GM12878 (cell line): ENCODE results near the gene INF2. TPM values are rescaled to one million over a fixed set of nuclear protein-coding genes. Genes with fewer than 3 reads are reported as not detected.

Experiments
- ATAC-seq: fragments of 200-7000 bp; cut with Tn5 transposase; 3 replicates; pipeline ENCODE4 v1.9.1; 2020; ENCODE audit warnings: mild to moderate bottlenecking, moderate library complexity
- BruUV-seq: library from RNA; stranded (reverse); fragments of 400-500 nt; replicated peaks from 2 replicates; lab custom pipeline; 2021; lab: Mats Ljungman, UMichigan
- CTCF ChIA-PET: fragments of 300-600 bp; sonication (Branson Sonifier 250); formaldehyde crosslinking; extraction: SDS; loops from one replicate; lab custom pipeline; 2021; ENCODE audit warnings: inconsistent platforms; lab: Yijun Ruan, JAX
- POLR2A ChIA-PET: fragments of 350-600 bp; formaldehyde crosslinking; extraction: SDS; loops from one replicate; lab custom pipeline; 2021; ENCODE audit warnings: inconsistent platforms; lab: Charles Lee
- RAD21 ChIA-PET: fragments of 300-600 bp; sonication (Branson Sonifier 250); formaldehyde crosslinking; loops from one replicate; lab custom pipeline; 2023; ENCODE audit warnings: antibody characterized with exemption; ENCODE audit not compliant: unreplicated experiment; lab: Charles Lee
- SMC1A ChIA-PET: fragments of 300-600 bp; sonication (Branson Sonifier 250); formaldehyde crosslinking; loops from one replicate; lab custom pipeline; 2023; ENCODE audit not compliant: unreplicated experiment, uncharacterized antibody; lab: Charles Lee
- DNase-seq: peaks from one replicate; pipeline ENCODE4 v3.0.0-alpha.2; 2011; ENCODE audit warnings: low read depth, low spot score
- FAIRE-seq: peaks from 3 replicates; lab custom pipeline; 2011; peaks lifted over from hg19 to GRCh38; lab: Jason Lieb, UNC
- H2AFZ ChIP-seq: 2 replicates; pipeline ENCODE4 v1.6.0; 2011; ENCODE audit warnings: low read depth, low read length, control low read depth; ENCODE audit not compliant: control insufficient read depth
- H3K27ac ChIP-seq: 2 replicates; pipeline ENCODE4 v1.5.1; 2011; ENCODE audit warnings: control low read depth; ENCODE audit not compliant: control insufficient read depth, insufficient read depth
- H3K27me3 ChIP-seq, 2 experiments: replicated peaks in 1 of 2; 2 replicates each; pipeline versions ENCODE4 v1.6.0 to v1.6.1; 2011; ENCODE audit warnings: low read length in 1 of 2; ENCODE audit not compliant: control insufficient read depth in 2 of 2, insufficient read depth in 2 of 2
- H3K36me3 ChIP-seq, 2 experiments: 2 replicates each; pipeline ENCODE4 v1.5.1; 2011; ENCODE audit warnings: low read length in 1 of 2; ENCODE audit not compliant: control insufficient read depth in 2 of 2, insufficient read depth in 2 of 2
- H3K4me1 ChIP-seq: 2 replicates; pipeline ENCODE4 v1.6.1; 2011; ENCODE audit warnings: mild to moderate bottlenecking, low read length, moderate library complexity, mixed read lengths; ENCODE audit not compliant: control insufficient read depth, insufficient read depth
- H3K4me2 ChIP-seq: 2 replicates; pipeline ENCODE4 v1.6.0; 2011; ENCODE audit warnings: control low read depth; ENCODE audit not compliant: control insufficient read depth, insufficient read depth
- H3K4me3 ChIP-seq: fragments of 200-600 bp; sonication (generic); 2 replicates; pipeline ENCODE4 v1.5.1; 2016
- H3K79me2 ChIP-seq: 2 replicates; pipeline ENCODE4 v1.6.0; 2011; ENCODE audit warnings: low read length; ENCODE audit not compliant: control insufficient read depth, insufficient read depth
- H3K9ac ChIP-seq: 2 replicates; pipeline ENCODE4 v1.8.0; 2011; ENCODE audit warnings: low read length, control low read depth, mixed read lengths; ENCODE audit not compliant: control insufficient read depth, insufficient read depth
- H3K9me3 ChIP-seq: replicated peaks from 3 replicates; pipeline ENCODE4 v1.5.1; 2011; ENCODE audit warnings: mild to moderate bottlenecking, low read length; ENCODE audit not compliant: control insufficient read depth, insufficient read depth
- H4K20me1 ChIP-seq: 2 replicates; pipeline ENCODE4 v1.6.0; 2011; ENCODE audit not compliant: control insufficient read depth, insufficient read depth
- EZH2 ChIP-seq: IDR thresholded peaks from 2 replicates; pipeline ENCODE4 v1.6.1; 2012; ENCODE audit warnings: low read depth, mild to moderate bottlenecking, control low read depth, inconsistent platforms, low read length, borderline replicate concordance; ENCODE audit not compliant: control insufficient read depth
- FOXM1 ChIP-seq: IDR thresholded peaks from 2 replicates; pipeline ENCODE4 v1.6.1; 2012; ENCODE audit warnings: low read depth, mild to moderate bottlenecking, inconsistent platforms, low read length, moderate library complexity
- HDAC6 ChIP-seq: fragments of 200-600 bp; sonication (generic); IDR thresholded peaks from one replicate; pipeline ENCODE4 v1.8.0; 2017; ENCODE audit warnings: antibody characterized with exemption; ENCODE audit not compliant: unreplicated experiment
- RAD21 ChIP-seq: IDR thresholded peaks from 2 replicates; pipeline ENCODE4 v1.6.1; 2011; ENCODE audit warnings: mild to moderate bottlenecking, low read depth, low read length, moderate library complexity; ENCODE audit not compliant: insufficient read depth
- SIN3A ChIP-seq: IDR thresholded peaks from 2 replicates; pipeline ENCODE4 v1.6.1; 2012; ENCODE audit warnings: low read depth, low read length, improper control_type of control experiment
- SREBF1 ChIP-seq: IDR thresholded peaks from 2 replicates; pipeline ENCODE4 v1.6.1; 2012; ENCODE audit warnings: mild to moderate bottlenecking, low read length
- TCF12 ChIP-seq: IDR thresholded peaks from 2 replicates; pipeline ENCODE4 v1.6.1; 2011; ENCODE audit warnings: low read depth, mild to moderate bottlenecking, low read length
- ZNF622 ChIP-seq: fragments of 450-650 bp; IDR thresholded peaks from 2 replicates; pipeline ENCODE4 v1.6.1; 2017; ENCODE audit warnings: mild to moderate bottlenecking, inconsistent platforms
- WGBS: methylation state at CpG from one replicate; pipeline ENCODE4 v1.1.6; 2016; ENCODE audit warnings: low lambda C conversion rate; ENCODE audit not compliant: insufficient replicate concordance, insufficient coverage; ENCODE audit errors: missing lambda C conversion rate; 5-methylcytosine and 5-hydroxymethylcytosine counted together
- in situ Hi-C: fragments of 300-500 bp; cut with MboI; formaldehyde crosslinking; loops from 9 replicates; pipeline ENCODE4 v1.14.3; 2018; ENCODE audit warnings: mixed read lengths
- intact Hi-C: fragments of 100-400 bp; cut with micrococcal nuclease; formaldehyde crosslinking; loops from one replicate; pipeline ENCODE4 v1.14.2; 2022; ENCODE audit not compliant: unreplicated experiment
- polyA plus RNA-seq, 11 experiments: library from polyadenylated mRNA; depleted of rRNA in 4 of 11; unstranded in 6 of 11; stranded (reverse) in 5 of 11; fragments of >200 nt; fragmentation: Nextera tagmentation in 4 of 11; fragmentation: Illumina TruSeq in 1 of 11; extraction: Ambion mirVana in 4 of 11; extraction: Trizol in 1 of 11; gene quantifications; 1 replicate in 1 of 11; 2 replicates in 10 of 11; pipeline versions ENCODE4 v1.2.1 to v1.2.3, GENCODE V29; 2011 to 2016; ENCODE audit warnings: inconsistent platforms in 2 of 11, missing spikeins in 2 of 11, low read depth in 1 of 11
- total RNA-seq, 4 experiments: library from RNA; depleted of rRNA in 3 of 4; stranded (reverse); fragments of >200 nt in 3 of 4; fragmentation: Illumina TruSeq in 1 of 4; extraction: Trizol in 1 of 4; gene quantifications; 2 replicates each; pipeline versions ENCODE4 v1.2.1 to v1.2.3, GENCODE V29; 2013 to 2021
- TF ChIP-seq, protein P1 (sequence below): fragments of 450-650 bp; IDR thresholded peaks from 2 replicates; pipeline ENCODE4 v1.6.1; 2017; ENCODE audit warnings: mild to moderate bottlenecking, low read depth, inconsistent platforms; ENCODE audit not compliant: poor library complexity, severe bottlenecking

INF2 gene
- total and polyA plus RNA-seq, 10 of the 15 experiments (the other 5 are each of a cell fraction or from before 2014, with no cell fraction given), result 0.72 to 43.2 (median 8.3) TPM

DNA sequence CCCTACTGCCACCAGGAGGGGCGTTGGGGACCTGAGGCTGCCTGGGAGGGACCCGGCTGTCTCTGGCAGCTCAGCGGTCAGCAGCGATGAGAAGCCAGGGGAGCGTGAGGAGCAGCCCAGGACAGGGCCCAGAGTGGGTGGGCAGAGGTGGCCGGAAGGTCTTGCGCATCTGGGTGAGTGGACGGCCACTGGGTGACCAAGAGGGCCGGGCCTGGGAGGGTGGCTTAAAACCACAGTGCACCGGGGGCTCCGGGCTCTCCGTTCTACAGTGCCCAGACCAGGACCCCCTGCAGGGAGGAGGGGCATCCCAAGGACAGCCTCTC, 10.0 kb downstream of the INF2 start:
- no peak overlapping the region for H2AFZ ChIP-seq
- BruUV-seq, result no TSS peak
- SMC1A ChIA-PET, result no interaction called here
- in situ Hi-C loops, result no loop called here
- H4K20me1 ChIP-seq, result no peaks in the 10 kb centered on the region
- FAIRE-seq (no peak), DNase-seq (no peak)
- 90% methylated on average over 12 of the region's 12 CpGs for WGBS
- CTCF ChIA-PET, result no interaction called here
- no peak overlapping the region for H3K4me3 ChIP-seq
- H3K79me2 ChIP-seq, result peaks cover under 1% of the 10 kb centered on the region
- H3K4me2 ChIP-seq, result no peak overlapping the region
- H3K27ac ChIP-seq, result no peak overlapping the region
- H3K9ac ChIP-seq, result no peak overlapping the region
- POLR2A ChIA-PET, result no interaction called here
- H3K9me3 ChIP-seq, result no peaks in the 10 kb centered on the region
- H3K36me3 ChIP-seq, result peaks cover 3 to 4% of the 10 kb centered on the region in 2 experiments; a peak in 3 of 4 replicates
- RAD21 ChIA-PET, result no interaction called here
- intact Hi-C loops, result no loop called here
- H3K27me3 ChIP-seq, result no peaks in the 10 kb centered on the region
- TF ChIP-seq RAD21, result no peak
- no peak for TF ChIP-seq EZH2
- TF ChIP-seq, protein P1, sequence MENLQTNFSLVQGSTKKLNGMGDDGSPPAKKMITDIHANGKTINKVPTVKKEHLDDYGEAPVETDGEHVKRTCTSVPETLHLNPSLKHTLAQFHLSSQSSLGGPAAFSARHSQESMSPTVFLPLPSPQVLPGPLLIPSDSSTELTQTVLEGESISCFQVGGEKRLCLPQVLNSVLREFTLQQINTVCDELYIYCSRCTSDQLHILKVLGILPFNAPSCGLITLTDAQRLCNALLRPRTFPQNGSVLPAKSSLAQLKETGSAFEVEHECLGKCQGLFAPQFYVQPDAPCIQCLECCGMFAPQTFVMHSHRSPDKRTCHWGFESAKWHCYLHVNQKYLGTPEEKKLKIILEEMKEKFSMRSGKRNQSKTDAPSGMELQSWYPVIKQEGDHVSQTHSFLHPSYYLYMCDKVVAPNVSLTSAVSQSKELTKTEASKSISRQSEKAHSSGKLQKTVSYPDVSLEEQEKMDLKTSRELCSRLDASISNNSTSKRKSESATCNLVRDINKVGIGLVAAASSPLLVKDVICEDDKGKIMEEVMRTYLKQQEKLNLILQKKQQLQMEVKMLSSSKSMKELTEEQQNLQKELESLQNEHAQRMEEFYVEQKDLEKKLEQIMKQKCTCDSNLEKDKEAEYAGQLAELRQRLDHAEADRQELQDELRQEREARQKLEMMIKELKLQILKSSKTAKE, result no peak
- TF ChIP-seq SREBF1, result no peak
- TF ChIP-seq TCF12, result no peak
- no peak for TF ChIP-seq SIN3A
- no peak for TF ChIP-seq HDAC6
- no peak for TF ChIP-seq FOXM1
- TF ChIP-seq ZNF622, result no peak
- TF ChIP-seq, all 136 proteins: peak for 0
- ATAC-seq, result no peak
- peaks cover 12% of the 10 kb centered on the region for H3K4me1 ChIP-seq
